ENCODE results near the gene DGUOK.
A peak's percentile ranks its signal among the peaks of the same experiment; 100 is the strongest.
"Not testable (repeated sequence)": the region's sequence is repeated elsewhere in the genome, so short reads cannot be mapped to it uniquely, and the experiment has no call there.

Gene DGUOK

DNA sequence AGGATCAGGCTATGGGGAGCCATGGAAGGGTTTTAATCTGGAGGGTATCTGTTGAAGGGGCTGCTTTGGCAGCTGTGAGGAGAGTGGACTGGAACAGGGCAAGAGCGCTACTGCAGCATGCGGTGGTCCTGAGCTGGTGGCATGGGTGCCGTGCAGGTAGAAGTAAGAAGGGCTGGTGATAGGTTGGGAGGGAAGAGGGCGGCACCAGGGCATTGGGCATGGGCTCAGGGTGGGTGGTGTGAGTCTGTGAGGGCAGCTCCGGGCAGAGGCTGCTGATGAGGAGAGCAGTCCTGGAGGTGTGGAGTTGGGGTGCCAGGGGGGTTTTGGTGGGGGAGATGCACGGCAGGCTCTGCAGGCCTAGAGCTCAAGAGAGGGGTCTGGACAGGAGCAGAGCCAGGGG, 31.8 kb upstream of the DGUOK start:
- no peaks in the 10 kb centered on the region for H3K27me3 Mint-ChIP-seq
- H3K27ac Mint-ChIP-seq, result no peak overlapping the region
- peaks cover 33% of the 10 kb centered on the region for H3K4me1 Mint-ChIP-seq (ENCODE audit: low read depth)
- no peak overlapping the region for H3K4me3 Mint-ChIP-seq
- H3K9me3 Mint-ChIP-seq, result no peaks in the 10 kb centered on the region
- DNase-seq, result no peak
- no peaks in the 10 kb centered on the region for H3K36me3 Mint-ChIP-seq (ENCODE audit: low read depth)

DNA sequence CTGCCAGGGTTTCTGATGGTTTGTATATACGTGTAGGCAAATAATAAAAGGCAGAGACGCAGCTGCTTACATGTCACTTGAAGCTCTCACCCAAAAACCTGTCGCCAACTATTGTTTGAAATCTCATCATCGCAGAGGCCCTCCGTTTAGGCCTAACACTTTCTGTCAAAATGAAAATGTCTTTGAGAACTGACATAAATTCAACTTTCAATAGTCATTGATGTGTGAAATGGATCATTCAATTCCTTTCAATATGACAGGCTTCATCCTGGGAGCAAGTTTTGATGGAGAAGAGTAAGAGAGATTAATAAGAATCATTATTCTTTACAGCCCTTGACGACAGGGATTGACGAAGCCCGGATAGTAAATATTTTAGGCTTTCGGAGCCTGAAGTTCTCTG, 31.2 kb upstream of the DGUOK start:
- H3K4me3 Mint-ChIP-seq, result no peak overlapping the region
- H3K9me3 Mint-ChIP-seq, result no peaks in the 10 kb centered on the region
- H3K27me3 Mint-ChIP-seq, result no peaks in the 10 kb centered on the region
- no peak overlapping the region for H3K27ac Mint-ChIP-seq
- H3K36me3 Mint-ChIP-seq (ENCODE audit: low read depth), result no peaks in the 10 kb centered on the region
- DNase-seq, result no peak
- H3K4me1 Mint-ChIP-seq (ENCODE audit: low read depth), result peaks cover 33% of the 10 kb centered on the region

DNA sequence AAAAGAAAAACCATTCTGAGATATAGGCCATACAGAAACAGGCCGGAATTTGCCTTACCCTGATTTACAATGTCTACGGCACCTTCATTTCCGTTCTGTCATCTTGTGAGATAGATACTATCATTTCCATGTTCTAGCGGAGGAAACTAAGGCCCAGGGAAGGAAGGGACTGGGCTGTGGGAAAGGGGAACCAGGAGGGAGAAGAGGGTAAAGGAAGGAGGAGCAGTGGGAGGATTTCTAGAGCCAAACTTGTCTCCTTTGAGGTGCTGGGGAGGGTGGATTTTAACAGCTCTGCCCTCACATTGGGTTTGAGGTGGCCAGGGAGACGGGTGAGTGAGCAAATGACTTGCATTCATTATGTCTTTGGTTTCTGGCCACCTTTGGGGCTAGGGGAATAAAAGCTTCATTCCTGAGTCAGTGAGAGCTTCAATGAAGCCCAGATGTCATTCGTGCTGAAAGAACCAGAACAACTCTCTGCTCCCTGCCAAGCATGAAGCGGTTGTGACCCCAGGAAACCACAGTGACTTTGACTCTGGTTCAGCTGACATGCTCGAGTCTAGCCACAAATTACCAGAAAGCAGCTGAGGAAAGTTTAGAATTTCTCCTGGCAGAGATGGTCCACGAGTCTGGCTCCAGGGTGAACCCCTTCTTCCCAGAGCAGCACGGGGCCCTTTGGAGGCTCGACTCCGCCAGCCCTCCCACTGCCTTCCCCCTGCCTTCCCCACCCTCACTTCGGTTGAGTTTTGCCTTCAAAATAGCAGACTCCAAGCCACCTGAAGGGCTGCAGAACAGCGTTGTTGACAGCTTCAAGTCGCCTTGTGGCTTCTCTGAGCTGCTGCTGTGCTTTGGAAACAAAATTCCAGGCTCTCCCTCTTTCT, 30.1 kb upstream of the DGUOK start:
- H3K4me1 Mint-ChIP-seq (ENCODE audit: low read depth), result peaks cover 33% of the 10 kb centered on the region
- peak overlapping the region; percentile 90 for H3K27ac Mint-ChIP-seq
- DNase-seq, result no peak
- no peaks in the 10 kb centered on the region for H3K9me3 Mint-ChIP-seq
- H3K4me3 Mint-ChIP-seq, result peak overlapping the region; percentile 45
- no peaks in the 10 kb centered on the region for H3K27me3 Mint-ChIP-seq
- no peaks in the 10 kb centered on the region for H3K36me3 Mint-ChIP-seq (ENCODE audit: low read depth)

DNA sequence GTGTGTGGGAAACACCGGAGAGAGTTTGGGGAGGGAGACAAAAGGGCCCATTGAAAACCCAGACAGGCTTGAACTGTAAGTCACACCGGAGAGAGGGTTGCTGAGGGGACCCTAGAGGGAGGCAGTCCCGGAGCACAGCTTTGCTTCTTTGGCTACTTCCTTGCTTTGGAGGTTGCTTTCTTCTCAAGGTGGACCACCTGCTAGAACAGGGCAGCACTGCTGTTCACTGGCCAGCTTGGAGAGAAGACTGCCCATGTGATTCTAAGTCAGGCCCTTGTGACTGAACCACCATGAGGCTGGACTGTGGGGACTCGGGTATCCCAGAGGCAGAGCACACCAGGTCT, 29.5 kb upstream of the DGUOK start:
- H3K9me3 Mint-ChIP-seq, result no peaks in the 10 kb centered on the region
- no peak for DNase-seq
- H3K36me3 Mint-ChIP-seq (ENCODE audit: low read depth), result no peaks in the 10 kb centered on the region
- peaks cover 33% of the 10 kb centered on the region for H3K4me1 Mint-ChIP-seq (ENCODE audit: low read depth)
- no peak overlapping the region for H3K4me3 Mint-ChIP-seq
- H3K27ac Mint-ChIP-seq, result peak overlapping the region; percentile 90
- no peaks in the 10 kb centered on the region for H3K27me3 Mint-ChIP-seq

DNA sequence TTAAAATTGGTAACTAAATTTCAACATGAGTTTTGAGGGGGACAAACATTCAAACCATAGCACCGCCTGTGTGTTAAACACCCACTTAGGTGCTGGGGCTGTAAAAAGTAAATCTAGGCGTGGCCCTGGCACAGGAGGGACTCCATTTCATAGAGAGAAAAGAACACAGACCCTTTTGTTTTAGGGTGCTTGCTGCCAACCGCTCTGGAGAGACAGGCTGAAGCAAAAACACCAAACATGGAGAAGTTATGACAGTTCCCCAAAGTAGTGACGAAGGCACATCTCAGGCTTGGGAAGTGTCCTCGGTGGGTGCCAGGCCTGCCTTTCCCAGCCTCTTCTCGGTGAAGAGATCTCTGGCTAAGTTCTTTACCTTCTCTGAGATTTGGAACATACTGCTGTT, 28.7 kb upstream of the DGUOK start:
- Mint-ChIP-seq H3K36me3 (ENCODE audit: low read depth) (no peaks in the 10 kb centered on the region), H3K27me3 (no peaks in the 10 kb centered on the region), H3K27ac (no peak overlapping the region), H3K4me3 (no peak overlapping the region), H3K9me3 (no peaks in the 10 kb centered on the region), H3K4me1 (ENCODE audit: low read depth) (peaks cover 33% of the 10 kb centered on the region)
- DNase-seq, result no peak

DNA sequence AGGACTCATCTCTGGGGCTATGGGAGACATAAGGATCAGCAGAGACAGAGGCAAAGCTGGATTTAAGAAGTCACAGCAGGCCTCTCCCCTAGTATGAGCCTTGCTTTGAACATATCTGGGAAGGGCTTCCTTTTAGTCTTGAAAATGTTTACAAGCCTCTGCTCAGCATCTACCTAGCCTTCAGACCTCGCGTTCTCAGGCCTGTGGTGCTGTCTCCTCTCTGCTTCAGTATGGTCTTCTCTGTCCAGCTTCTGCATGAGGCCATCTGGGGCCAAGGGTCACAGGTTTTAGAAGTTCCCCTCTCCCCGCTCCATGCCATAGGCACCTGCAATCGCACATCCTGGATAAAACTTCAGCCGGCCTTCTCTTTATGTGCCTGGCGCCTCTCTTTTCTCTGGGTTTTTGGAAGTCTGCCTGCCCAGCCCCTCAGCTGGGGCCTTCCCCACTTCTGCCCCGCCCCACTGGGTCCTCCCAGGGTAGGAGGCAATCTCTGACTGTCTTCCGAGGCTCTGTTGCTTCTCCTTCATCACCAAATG, 26.8 kb upstream of the DGUOK start:
- H3K9me3 Mint-ChIP-seq, result no peaks in the 10 kb centered on the region
- H3K27me3 Mint-ChIP-seq, result no peaks in the 10 kb centered on the region
- H3K4me1 Mint-ChIP-seq (ENCODE audit: low read depth), result peaks cover 28% of the 10 kb centered on the region

DNA sequence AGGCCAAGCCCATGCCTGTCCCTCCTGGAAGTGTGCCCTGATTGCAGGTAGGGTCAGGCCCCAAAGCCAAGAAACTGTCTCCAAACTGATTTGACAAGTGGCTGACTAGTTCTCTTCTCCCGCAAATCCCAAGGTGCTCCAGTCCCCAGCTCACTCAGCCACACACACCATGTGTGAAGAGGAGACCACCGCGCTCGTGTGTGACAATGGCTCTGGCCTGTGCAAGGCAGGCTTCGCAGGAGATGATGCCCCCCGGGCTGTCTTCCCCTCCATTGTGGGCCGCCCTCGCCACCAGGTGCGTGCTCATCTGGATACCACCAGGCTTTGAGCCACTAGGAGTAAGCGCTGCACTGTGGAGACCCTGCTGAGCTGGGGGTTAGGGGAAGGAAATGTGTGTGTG, 25.5 kb upstream of the DGUOK start:
- no peaks in the 10 kb centered on the region for H3K36me3 Mint-ChIP-seq (ENCODE audit: low read depth)
- no peak for DNase-seq
- no peaks in the 10 kb centered on the region for H3K27me3 Mint-ChIP-seq
- H3K4me3 Mint-ChIP-seq, result no peak overlapping the region
- H3K4me1 Mint-ChIP-seq (ENCODE audit: low read depth), result peaks cover 16% of the 10 kb centered on the region
- no peak overlapping the region for H3K27ac Mint-ChIP-seq
- H3K9me3 Mint-ChIP-seq, result no peaks in the 10 kb centered on the region

More for the DNA sequence above, 26.8 kb upstream of the DGUOK start:
- Mint-ChIP-seq H3K4me3 (no peak overlapping the region), H3K27ac (no peak overlapping the region), H3K36me3 (ENCODE audit: low read depth) (no peaks in the 10 kb centered on the region)
- no peak for DNase-seq

DNA sequence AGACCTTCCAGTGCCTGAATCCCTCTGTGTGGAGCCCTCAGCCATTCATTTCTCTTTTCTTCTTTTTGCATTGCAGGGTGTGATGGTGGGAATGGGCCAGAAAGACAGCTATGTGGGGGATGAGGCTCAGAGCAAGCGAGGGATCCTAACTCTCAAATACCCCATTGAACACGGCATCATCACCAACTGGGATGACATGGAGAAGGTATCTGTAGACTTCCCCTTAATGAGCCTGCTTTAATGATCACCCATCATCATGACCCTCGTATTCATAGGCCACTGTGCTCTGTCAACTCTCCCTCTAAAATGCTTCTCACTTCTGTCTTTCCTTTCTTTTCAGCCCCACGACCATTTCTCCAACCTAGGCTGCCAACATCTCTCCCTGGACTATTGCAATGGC, 24.4 kb upstream of the DGUOK start:
- no peak for DNase-seq
- H3K4me3 Mint-ChIP-seq, result no peak overlapping the region
- no peaks in the 10 kb centered on the region for H3K9me3 Mint-ChIP-seq
- H3K27me3 Mint-ChIP-seq, result no peaks in the 10 kb centered on the region
- H3K27ac Mint-ChIP-seq, result no peak overlapping the region
- H3K4me1 Mint-ChIP-seq (ENCODE audit: low read depth), result peaks cover 5% of the 10 kb centered on the region
- no peaks in the 10 kb centered on the region for H3K36me3 Mint-ChIP-seq (ENCODE audit: low read depth)

DNA sequence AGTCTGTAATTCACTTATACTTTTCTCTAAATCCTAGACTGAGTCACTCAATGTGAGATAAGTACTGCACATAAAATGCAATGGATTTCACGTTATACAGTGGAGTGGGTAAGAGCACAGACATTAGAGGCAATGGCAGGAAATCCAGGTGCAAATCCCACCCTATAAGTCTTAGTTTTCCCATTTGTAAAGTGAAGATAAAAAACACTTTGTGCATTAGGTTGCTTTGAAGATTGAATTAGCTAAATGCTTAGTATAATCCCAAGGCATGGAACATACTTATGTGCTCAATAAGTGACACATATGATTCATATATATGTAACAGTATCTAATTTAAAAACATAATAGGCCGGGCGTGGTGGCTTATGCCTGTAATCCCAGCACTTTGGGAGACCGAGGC, 23.4 kb upstream of the DGUOK start:
- peaks cover 7% of the 10 kb centered on the region for H3K4me1 Mint-ChIP-seq (ENCODE audit: low read depth)
- DNase-seq, result no peak
- H3K4me3 Mint-ChIP-seq, result no peak overlapping the region
- no peaks in the 10 kb centered on the region for H3K27me3 Mint-ChIP-seq
- no peak overlapping the region for H3K27ac Mint-ChIP-seq
- no peaks in the 10 kb centered on the region for H3K36me3 Mint-ChIP-seq (ENCODE audit: low read depth)
- H3K9me3 Mint-ChIP-seq, result no peaks in the 10 kb centered on the region

DNA sequence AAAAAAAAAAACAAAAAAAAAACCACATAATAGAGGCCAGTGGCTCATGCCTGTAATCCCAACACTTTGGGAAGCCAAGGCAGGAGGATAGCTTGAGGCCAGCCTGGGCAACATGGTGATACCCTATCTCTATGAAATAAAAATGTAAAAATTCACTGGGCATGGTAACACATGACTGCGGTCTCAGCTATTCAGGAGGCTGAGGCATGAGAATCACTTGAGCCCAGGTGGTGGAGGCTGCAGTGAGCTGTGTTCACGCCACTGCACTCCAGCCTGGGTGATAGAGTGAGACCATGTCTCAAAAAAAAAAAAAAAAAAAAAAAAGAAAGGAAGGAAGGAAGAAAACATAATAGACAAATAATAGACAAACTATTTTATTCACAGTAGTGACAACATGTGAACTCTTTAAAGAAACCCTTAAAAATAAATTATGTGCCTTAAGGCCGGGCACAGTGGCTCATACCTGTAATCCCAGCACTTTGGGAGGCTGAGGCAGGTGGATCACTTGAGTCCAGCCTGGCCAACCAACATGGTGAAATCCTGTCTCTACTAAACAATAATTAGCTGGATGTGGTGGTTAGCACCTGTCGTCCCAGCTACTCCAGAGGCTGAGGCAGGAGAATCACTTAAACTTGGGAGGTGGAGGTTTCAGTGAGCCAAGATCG, 22.6 kb upstream of the DGUOK start:
- DNase-seq; H3K36me3 Mint-ChIP-seq (ENCODE audit: low read depth); H3K4me1 Mint-ChIP-seq (ENCODE audit: low read depth); H3K9me3 Mint-ChIP-seq; H3K27ac Mint-ChIP-seq; H3K27me3 Mint-ChIP-seq; H3K4me3 Mint-ChIP-seq: not testable (repeated sequence)

DNA sequence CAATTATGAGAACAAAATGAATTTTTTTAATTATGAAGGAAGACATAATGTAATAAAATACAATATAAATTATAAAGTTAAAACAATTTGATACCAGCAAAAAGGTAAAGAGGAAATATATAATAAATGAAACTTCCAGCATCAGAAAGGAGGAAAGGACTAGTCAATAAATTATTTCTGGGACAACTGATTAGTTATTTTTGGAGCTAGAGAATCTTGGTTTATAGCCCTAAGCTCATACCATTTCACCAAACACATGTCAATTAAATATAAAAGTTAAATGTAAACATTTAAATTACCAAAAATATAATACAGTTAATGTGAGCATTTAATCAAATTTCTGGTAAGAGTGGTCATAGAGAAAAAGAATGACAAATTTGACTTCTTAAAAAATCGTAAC, 21.7 kb upstream of the DGUOK start:
- Mint-ChIP-seq H3K4me1 (ENCODE audit: low read depth) (peaks cover 7% of the 10 kb centered on the region), H3K9me3 (no peaks in the 10 kb centered on the region), H3K36me3 (ENCODE audit: low read depth) (no peaks in the 10 kb centered on the region), H3K27ac (no peak overlapping the region), H3K27me3 (no peaks in the 10 kb centered on the region), H3K4me3 (no peak overlapping the region)
- DNase-seq, result no peak

DNA sequence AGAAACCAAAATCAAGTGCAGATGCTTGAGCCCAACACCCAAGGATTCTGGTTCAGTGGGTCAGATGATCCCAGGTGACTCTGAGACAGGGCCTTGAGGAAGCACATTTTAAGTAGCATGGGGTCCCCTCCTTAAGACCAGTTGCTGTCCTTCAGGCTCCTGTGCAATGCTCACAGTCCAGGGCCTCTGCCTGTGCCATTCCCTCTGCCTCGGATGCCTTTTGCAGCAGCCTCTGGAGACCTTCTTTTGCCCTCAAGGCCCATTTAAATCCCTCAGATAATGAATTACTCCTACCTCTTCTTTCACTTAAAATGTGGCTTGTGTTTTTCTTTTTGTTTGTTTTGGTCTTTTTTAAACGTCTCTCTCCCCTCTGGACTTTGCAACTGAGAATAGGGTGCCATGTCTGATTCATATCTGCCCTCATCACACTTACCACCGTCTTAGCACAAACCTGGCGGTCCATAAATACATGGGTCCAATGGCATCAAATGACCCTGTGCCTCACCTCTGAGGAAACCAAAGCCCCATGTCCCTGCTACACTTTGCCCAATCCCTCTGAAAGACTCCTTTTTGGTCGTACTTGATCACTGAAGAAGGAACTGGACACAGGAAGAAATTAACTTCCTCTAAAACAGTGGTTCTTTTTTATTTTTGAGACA, 19.7 kb upstream of the DGUOK start:
- Mint-ChIP-seq H3K27me3 (no peaks in the 10 kb centered on the region), H3K9me3 (no peaks in the 10 kb centered on the region), H3K36me3 (ENCODE audit: low read depth) (no peaks in the 10 kb centered on the region), H3K4me1 (ENCODE audit: low read depth) (peaks cover 7% of the 10 kb centered on the region), H3K27ac (peak overlapping the region; percentile 7), H3K4me3 (no peak overlapping the region)
- no peak for DNase-seq

DNA sequence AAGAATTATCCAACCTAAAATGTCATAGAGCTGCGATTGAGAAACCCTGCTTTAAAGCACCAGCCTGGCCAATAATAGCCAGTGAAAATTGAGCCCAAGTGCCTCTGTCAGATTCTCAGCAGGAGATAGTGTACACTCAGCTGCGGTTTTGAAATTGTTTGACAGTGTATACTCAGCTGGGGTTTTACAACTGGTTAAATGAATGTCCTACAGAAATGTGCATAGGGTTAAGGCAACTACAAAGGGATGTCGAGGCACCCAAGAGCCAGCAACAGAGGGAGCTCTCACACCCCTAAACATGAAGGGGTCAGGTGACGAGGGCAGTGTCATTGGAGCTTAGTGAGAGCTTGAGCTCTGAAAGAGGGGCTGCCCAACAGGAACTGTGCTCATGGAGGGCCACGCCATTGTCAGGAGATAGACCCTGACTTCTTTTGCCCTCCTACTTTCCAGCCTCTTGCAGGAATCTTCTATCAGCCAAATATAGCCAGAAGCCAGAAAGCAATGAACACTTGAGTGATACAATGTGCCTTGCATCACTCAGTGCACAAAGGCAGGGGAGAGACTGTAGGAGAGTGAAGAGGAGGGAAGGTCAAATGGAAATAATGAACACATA, 18.7 kb upstream of the DGUOK start:
- Mint-ChIP-seq H3K9me3 (no peaks in the 10 kb centered on the region), H3K27me3 (no peaks in the 10 kb centered on the region), H3K4me1 (ENCODE audit: low read depth) (peaks cover 7% of the 10 kb centered on the region), H3K4me3 (no peak overlapping the region), H3K36me3 (ENCODE audit: low read depth) (no peaks in the 10 kb centered on the region), H3K27ac (peak overlapping the region; percentile 53)
- DNase-seq, result peak; percentile 62

DNA sequence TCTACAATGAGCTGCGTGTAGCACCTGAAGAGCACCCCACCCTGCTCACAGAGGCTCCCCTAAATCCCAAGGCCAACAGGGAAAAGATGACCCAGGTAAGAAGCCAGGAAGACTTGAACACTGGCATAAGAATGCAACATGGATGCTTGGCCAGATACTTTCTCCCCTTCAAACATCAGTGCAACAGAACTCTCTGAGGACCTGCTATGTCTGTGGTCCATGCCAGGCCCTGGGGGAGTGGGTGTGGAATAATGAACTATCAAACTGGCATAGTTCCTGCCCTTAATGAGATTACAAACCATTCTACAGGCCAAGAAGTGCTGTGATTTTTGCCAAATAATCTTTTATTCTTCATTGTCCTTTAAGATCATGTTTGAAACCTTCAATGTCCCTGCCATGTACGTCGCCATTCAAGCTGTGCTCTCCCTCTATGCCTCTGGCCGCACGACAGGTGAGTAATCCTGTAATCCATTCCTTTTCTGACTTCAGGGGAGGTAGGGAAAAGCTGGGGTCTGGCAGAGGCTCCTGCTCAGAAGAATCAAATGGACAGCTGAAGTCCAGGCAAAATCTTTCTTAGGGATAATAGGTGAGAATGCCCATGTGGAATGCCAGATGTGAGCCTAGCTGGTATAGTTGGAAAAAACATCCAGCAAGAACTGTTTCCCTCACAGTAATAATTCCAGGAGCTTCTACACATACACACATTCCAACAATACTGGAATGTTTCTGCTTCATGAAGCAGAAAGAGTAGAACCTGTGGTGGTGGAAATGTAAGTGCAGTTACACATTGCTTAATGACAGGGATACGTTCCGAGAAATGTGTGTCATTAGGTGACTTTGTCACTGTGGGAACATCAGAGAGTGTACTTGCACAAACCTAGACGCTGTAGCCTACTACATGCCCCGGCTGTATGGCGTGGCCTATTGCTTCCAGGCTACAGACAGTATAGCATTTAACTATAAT, 17.7 kb upstream of the DGUOK start:
- no peak overlapping the region for H3K27ac Mint-ChIP-seq
- H3K36me3 Mint-ChIP-seq (ENCODE audit: low read depth), result no peaks in the 10 kb centered on the region
- no peaks in the 10 kb centered on the region for H3K9me3 Mint-ChIP-seq
- no peaks in the 10 kb centered on the region for H3K27me3 Mint-ChIP-seq
- peaks cover 7% of the 10 kb centered on the region for H3K4me1 Mint-ChIP-seq (ENCODE audit: low read depth)
- no peak overlapping the region for H3K4me3 Mint-ChIP-seq
- DNase-seq, result no peak
